Stimulated activated CD8-positive, alpha-beta memory T cell treated with anti-CD3 and anti-CD28 coated beads, Interleukin-4, amount 100 ng/mL, for 24 hours (primary cell): ENCODE data around the gene ZNF512.
"Not testable (repeated sequence)": the region's sequence is repeated elsewhere in the genome, so short reads cannot be mapped to it uniquely, and the experiment has no call there.

Experiments
- DNase-seq: peaks from one replicate; pipeline ENCODE4 v3.0.0-alpha.2; 2020; ENCODE audit warnings: low read depth

ZNF512 gene

DNA sequence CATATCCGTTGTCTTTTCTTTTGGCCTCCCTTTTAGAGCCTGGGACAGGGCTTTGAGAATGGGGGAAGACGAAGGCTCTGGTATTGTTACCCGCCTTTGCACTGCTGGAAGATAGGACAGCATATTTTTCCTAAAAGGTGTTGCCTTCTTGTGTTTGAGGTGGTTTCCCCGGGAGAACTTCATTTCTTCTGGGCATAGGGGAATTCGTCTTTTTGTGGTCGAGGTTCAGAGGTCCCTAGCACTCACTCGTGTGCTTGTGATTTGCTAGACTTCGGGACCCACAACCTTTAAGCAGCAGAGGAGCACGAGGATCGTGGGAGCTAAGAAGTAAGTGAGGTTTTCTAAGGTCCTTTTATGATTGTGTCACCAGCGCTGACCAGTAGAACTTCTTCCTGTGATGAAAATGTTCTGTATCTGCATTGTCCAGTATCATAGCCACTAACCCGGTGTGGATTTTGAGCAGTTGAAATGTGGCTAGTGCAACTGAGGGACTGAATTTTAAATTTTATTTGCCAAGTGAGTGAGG is 611 bp downstream of the ZNF512 start:
- no peak for DNase-seq

DNA sequence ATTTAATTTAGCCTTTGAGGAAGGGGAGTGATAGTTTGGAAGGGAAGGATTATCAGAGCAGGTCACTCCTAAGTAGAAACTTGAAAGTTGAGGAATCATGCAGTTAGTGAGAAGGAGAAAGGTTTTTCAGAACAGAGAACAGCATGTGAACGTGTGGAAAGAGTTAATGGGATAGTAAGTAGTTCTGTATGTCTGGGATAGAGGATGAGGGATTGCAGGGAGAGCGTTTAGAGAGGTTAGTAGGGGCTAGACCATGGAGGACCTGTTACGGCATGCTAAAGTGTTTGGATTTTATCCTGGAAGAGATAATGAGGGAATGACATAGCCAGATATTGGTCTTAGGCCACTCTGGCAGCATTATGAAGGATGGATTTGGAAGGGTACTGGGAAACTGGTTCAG is 1.8 kb downstream of the ZNF512 start:
- DNase-seq: no peak

GRCh38 chr2:27587025-27587424 is 4.2 kb downstream of the ZNF512 start:
- DNase-seq: no peak

- no peak for DNase-seq
Observed at GRCh38 chr2:27588308-27588707, 5.5 kb downstream of the ZNF512 start.

DNA sequence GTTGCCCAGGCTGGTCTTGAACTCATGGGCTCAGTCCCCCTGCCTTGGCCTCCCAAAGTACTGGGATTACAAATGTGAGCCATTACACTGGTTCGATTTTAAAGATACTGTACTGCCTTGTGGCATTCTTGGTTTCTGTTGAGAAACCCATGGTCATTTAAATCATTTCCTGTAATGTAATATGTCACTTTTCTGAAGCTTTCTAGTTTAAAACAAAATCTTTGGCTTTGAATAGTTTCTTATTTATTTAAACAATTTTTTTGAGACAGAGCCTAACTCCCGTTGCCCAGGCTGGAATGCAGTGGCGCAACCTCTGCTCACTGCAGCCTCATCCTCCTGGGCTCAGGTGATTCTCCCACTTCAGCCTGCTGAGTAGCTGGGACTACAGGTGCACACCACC is 8.9 kb downstream of the ZNF512 start:
- DNase-seq: no peak

DNA sequence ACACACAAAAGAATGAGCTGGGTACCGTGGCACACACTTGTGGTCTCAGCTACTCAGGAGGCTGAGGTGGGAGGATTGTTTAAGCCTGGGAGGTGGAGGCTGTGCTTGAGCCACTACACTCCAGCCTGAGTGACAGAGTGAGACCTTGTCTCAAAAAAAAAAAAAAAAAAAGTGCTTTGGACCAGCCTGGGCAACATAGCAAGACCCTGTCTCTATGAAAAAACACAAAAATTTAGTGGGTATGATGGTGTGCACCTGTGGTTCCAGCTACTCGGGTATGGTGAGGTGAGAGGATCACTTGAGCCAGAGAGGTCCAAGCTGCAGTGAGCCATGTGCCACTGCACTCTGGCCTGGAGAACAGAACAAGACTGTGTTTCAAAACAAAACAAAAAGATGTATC is 10.4 kb downstream of the ZNF512 start:
- DNase-seq: no peak

DNA sequence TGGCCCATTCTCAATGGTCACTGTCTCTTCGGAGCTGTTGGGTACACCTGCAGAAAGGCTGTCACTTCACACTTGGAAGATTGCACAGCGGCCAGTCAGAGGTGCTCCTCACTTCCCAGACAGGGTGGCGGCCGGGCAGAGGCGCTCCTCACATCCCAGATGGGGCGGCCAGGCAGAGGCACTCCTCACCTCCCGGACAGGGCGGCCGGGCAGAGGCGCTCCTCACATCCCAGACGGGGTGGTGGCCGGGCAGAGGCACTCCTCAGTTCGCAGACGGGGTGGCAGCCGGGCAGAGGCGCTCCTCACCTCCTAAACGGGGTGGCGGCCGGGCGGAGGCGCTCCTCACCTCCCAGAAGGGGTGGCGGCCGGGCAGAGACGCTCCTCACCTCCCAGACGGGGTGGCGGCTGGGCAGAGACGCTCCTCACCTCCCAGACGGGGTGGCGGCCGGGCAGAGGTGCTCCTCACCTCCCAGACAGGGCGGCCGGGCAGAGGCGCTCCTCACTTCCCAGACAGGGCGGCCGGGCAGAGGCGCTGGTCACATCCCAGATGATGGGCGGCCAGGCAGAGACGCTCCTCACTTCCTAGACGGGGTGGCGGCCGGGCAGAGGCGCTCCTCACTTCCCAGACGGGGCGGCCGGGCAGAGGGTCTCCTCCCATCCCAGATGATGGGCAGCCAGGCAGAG is 11.3 kb downstream of the ZNF512 start:
- not testable (repeated sequence) for DNase-seq

- not testable (repeated sequence) for DNase-seq
Observed at GRCh38 chr2:27595412-27595811, 12.6 kb downstream of the ZNF512 start.

DNA sequence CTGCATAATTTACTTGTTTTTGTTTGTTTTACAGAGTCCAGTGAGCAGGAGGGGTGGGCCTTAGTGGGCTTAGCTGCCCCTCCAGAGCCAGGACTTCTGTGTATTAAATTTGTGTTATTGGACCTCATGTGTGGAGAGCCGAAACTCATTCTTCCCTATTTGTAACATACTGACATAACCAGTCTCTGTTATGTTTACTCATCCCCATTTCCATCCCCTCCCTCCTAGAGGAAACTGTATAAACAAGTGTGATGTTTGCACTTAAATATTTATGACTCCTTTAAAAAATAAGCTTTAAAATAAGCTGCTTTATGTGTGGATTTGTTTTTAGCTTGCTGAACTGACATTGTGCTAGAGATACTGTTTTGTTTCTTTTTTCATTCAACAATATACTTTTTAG is 13.8 kb downstream of the ZNF512 start:
- no peak for DNase-seq

GRCh38 chr2:27606611-27607010 is 23.8 kb downstream of the ZNF512 start:
- DNase-seq: no peak

GRCh38 chr2:27613985-27614384 is 31.1 kb downstream of the ZNF512 start:
- no peak for DNase-seq

DNA sequence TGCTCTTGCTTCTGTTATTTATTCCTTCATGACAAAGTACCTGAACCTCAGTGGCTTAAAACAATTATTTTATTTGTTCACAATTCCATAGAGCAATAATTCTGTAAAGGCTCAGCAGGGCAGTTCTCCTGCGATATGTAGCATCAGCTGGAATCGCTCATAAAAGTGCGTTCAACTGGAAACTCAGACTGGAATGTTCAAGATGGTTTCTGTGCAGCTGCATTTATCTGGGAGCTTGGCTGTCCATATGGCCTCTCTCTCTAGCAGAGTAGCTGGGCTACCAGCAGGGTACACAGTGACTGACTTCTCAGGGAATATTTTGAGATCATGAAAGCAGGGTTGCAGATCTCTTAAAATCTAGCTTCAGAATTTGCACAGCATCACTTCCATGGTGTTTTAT is 32.5 kb downstream of the ZNF512 start:
- DNase-seq: no peak

- no peak for DNase-seq
Observed at GRCh38 chr2:27621524-27621923, 38.7 kb downstream of the ZNF512 start.

GRCh38 chr2:27622921-27623384 is 40.1 kb downstream of the ZNF512 start:
- no peak for DNase-seq

- no peak for DNase-seq
Observed at GRCh38 chr2:27624943-27625342, 42.1 kb downstream of the ZNF512 start.

GRCh38 chr2:27626323-27626722 is 43.5 kb downstream of the ZNF512 start:
- not testable (repeated sequence) for DNase-seq

GRCh38 chr2:27626921-27627320 is 44.1 kb downstream of the ZNF512 start:
- DNase-seq: not testable (repeated sequence)

- no peak for DNase-seq
Observed at GRCh38 chr2:27627963-27628766, 45.3 kb downstream of the ZNF512 start.

DNA sequence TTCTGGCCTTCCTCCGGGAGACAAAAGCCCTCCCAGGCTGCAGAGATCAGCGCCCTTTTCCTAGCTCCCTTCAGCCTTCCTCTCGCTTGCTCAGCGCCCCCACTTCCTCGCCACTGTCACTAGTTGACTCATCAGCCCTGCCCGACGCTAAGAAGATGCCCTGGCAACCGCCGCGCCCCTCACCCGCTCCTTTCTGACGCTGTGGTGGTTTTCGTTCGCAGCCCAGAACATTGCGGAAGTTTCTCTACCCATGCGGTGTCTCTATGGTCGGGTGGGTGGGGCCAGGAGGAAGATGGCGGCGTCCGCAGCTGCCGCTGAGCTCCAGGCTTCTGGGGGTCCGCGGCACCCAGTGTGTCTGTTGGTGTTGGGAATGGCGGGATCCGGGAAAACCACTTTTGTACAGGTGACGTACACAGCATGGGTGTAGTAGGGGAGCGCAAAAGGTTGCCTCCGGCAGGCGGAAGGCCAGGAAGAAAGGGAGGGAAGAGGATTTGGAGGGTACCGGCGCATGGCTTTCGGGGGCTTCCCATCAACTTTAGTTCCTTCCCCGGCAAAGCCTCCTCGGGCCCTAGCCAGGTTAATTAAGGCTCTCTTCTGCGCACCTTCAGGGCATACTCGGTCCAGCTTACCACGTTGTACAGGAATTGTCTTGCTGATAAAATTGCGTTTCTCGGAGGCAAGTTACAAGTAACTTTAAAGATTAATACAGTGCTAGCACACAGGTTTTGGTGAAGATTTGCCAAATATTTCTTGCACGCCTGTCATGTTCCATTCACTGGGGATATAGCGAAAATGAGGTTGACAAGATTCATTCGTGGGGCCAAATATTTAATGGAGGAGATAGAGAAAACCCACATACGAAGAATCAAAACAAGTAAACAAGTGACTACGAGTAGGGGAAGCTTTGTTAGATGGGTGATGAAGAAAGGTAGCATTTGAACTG is 46.2 kb downstream of the ZNF512 start, which contains the start of the genes CCDC121 and GPN1:
Gene CCDC121 (minus strand): TSS at position 246 of the 943 bp plus-strand sequence. CDS start 1,213 bp downstream, outside the sequence.
Gene GPN1 (plus strand): TSS at position 284 of the 943 bp plus-strand sequence. CDS start 9 bp downstream, at position 293.
- peak; percentile 93 for DNase-seq

- DNase-seq: not testable (repeated sequence)
Observed at GRCh38 chr2:27630257-27630656, 47.4 kb downstream of the ZNF512 start.

DNA sequence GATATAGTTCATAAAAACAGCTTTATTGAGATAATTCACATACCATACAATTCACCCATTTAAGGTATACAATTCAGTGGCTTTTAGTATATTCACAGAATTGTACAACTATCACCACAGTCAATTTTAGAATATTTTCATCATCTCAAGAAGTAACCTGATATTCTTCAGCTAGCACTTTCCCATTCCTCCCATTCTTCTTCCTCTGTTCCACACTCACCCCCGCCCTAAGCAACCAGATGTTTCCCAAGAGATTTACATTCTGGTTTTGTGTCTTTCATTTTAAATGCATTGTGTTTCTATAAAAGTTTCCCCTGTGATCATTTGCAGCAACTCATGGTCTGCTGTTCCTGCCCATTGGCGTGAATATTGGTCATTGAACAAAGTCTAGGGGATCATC is 51.4 kb downstream of the ZNF512 start:
- no peak for DNase-seq

DNA sequence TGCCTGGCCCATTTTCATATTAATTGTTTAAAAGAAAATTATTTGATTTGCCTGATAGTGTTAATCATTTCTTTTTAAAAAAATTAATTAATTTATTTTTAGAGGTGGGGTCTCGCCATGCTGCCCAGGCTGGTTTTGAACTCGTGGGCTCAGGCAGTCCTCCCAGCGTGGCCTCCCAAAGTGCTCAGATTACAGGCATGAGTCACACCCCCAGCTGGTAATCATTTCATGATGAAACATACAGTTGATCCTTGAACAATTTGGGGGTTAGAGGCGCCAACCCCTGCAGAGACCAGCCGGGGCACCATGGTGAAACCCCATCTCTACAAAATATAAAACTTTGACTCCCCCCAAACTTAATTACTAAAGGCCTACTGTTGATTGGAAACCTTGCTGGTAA is 53.9 kb downstream of the ZNF512 start:
- DNase-seq: no peak
